Left ventricle myocardium inferior (tissue), 1 donor: ENCODE measurements around the gene CNNM2. TPM values are rescaled to one million over a fixed set of nuclear protein-coding genes. Genes with fewer than 3 reads are reported as not detected.
A peak's percentile ranks its signal among the peaks of the same experiment; 100 is the strongest.

Experiments
- DNase-seq: peaks from one replicate; pipeline ENCODE4 v3.0.0-alpha.2; 2020
- H3K27ac ChIP-seq: fragments of 200-600 bp; replicated peaks from 2 replicates; pipeline ENCODE4 v1.8.0; 2021
- H3K27me3 ChIP-seq: fragments of 200-600 bp; 2 replicates; pipeline ENCODE4 v1.8.0; 2021; ENCODE audit warnings: low read depth
- H3K36me3 ChIP-seq: fragments of 200-600 bp; 2 replicates; pipeline ENCODE4 v1.8.0; 2021
- H3K4me1 ChIP-seq: fragments of 200-600 bp; 2 replicates; pipeline ENCODE4 v1.8.0; 2021
- H3K4me3 ChIP-seq: fragments of 200-600 bp; 2 replicates; pipeline ENCODE4 v1.8.0; 2021; ENCODE audit warnings: mild to moderate bottlenecking, moderate library complexity
- H3K9me3 ChIP-seq: fragments of 200-600 bp; replicated peaks from 2 replicates; pipeline ENCODE4 v1.8.0; 2021
- CTCF ChIP-seq: fragments of 200-600 bp; IDR thresholded peaks from 2 replicates; pipeline ENCODE4 v1.8.0; 2021; ENCODE audit warnings: antibody characterized with exemption, mild to moderate bottlenecking, borderline replicate concordance
- intact Hi-C: fragments of 100-400 bp; cut with micrococcal nuclease; formaldehyde crosslinking; loops from one replicate; pipeline ENCODE4 v1.11.0; 2022
- total RNA-seq: library from RNA; stranded (reverse); fragmentation: NEBNext Ultra II Directional; extraction: Animal tissue kit (Norgen Biotek cat#: 25700); gene quantifications from one replicate; pipeline ENCODE4 v1.2.1, GENCODE V29; 2021
- donor health status: DM: no; HTN: yes; CAD: no; lungs with severe emphysema.

Gene CNNM2
- total RNA-seq, 1 donor from 2014 or later, result 3.3 TPM

GRCh38 chr10:103053659-103054581 lies 135.8 kb downstream of the CNNM2 start:
- H3K27ac ChIP-seq, result peak overlapping the region; percentile 49
- H3K9me3 ChIP-seq, result no peaks in the 10 kb centered on the region
- peaks cover 37% of the 10 kb centered on the region for H3K4me1 ChIP-seq
- intact Hi-C loops, result no loop called here
- H3K4me3 ChIP-seq, result peak overlapping the region; percentile 48
- DNase-seq, result peak; percentile 44
- TF ChIP-seq CTCF, result peak; percentile 43
- H3K36me3 ChIP-seq, result peaks cover 7% of the 10 kb centered on the region
- H3K27me3 ChIP-seq, result no peaks in the 10 kb centered on the region

GRCh38 chr10:103054621-103055020 lies 136.5 kb downstream of the CNNM2 start:
- TF ChIP-seq CTCF, result no peak
- Histone ChIP-seq H3K27me3 (no peaks in the 10 kb centered on the region), H3K4me1 (peaks cover 37% of the 10 kb centered on the region), H3K27ac (peak overlapping the region; percentile 49), H3K36me3 (peaks cover 7% of the 10 kb centered on the region), H3K4me3 (peak overlapping the region; percentile 48), H3K9me3 (no peaks in the 10 kb centered on the region)
- no peak for DNase-seq
- intact Hi-C loops, result no loop called here

DNA sequence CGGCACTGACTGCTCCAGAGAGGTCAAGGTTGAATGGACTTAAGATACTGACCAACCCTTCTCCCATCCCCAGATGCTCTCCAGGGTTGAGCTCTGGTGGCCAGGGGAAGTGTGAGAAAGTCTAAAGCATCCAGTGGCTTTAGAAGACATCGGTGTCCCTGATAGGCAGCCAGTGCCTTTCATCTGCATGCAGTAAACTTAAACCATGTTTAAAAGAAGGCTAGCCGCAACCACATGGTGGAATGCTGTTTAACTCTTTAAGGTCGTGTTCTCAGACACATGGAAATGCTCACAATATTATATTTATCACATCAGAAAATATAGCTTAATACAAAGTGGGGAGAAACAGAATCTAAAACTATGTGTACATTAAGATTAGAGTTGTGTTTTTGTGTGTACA lies 137.0 kb downstream of the CNNM2 start:
- Histone ChIP-seq H3K4me1 (peaks cover 37% of the 10 kb centered on the region), H3K27me3 (no peaks in the 10 kb centered on the region), H3K9me3 (no peaks in the 10 kb centered on the region), H3K27ac (no peak overlapping the region), H3K4me3 (no peak overlapping the region), H3K36me3 (peaks cover 7% of the 10 kb centered on the region)
- no peak for DNase-seq
- intact Hi-C loops, result no loop called here
- no peak for TF ChIP-seq CTCF

DNA sequence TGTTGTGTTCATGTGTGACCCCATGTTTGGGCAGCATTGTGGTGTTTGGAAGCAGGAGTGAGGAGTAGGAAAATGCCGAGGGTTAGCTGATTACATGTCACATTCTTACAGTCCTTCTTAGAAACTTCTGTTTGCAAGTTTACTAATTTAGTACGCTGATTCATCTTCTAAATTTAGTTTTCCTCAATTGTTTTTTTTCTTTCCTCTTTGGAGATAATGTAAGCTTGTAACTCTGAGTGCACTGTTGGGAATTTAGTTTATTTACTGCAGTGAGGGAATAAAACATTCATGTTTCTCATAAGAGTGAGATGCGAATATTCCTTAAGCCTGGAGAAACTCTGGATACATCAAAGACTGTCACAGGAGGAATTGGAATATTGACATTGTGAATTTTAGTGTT lies 139.9 kb downstream of the CNNM2 start:
- no peaks in the 10 kb centered on the region for H3K27me3 ChIP-seq
- intact Hi-C loops, result no loop called here
- H3K4me1 ChIP-seq, result peaks cover 37% of the 10 kb centered on the region
- no peak overlapping the region for H3K4me3 ChIP-seq
- H3K27ac ChIP-seq, result peak overlapping the region; percentile 80
- DNase-seq, result no peak
- H3K9me3 ChIP-seq, result no peaks in the 10 kb centered on the region
- no peak for TF ChIP-seq CTCF
- peaks cover 7% of the 10 kb centered on the region for H3K36me3 ChIP-seq

GRCh38 chr10:103060575-103060974 lies 142.5 kb downstream of the CNNM2 start:
- Histone ChIP-seq H3K27me3 (no peaks in the 10 kb centered on the region), H3K4me1 (peaks cover 18% of the 10 kb centered on the region)
- intact Hi-C loops, result no loop called here

More at GRCh38 chr10:103060575-103060974, 142.5 kb downstream of the CNNM2 start:
- DNase-seq, result no peak
- H3K36me3 ChIP-seq, result peaks cover 7% of the 10 kb centered on the region
- no peaks in the 10 kb centered on the region for H3K9me3 ChIP-seq
- no peak overlapping the region for H3K27ac ChIP-seq
- no peak for TF ChIP-seq CTCF
- H3K4me3 ChIP-seq, result no peak overlapping the region
